ENCODE data around the gene STK35. TPM values are rescaled to one million over a fixed set of nuclear protein-coding genes. Genes with fewer than 3 reads are reported as not detected.

Gene STK35
- polyA plus RNA-seq, 1 donor from 2014 or later = 10.8 TPM

- Histone ChIP-seq H3K4me3 (ENCODE audit: low read length) (no peak overlapping the region), H3K9me3 (ENCODE audit: low read length) (no peaks in the 10 kb centered on the region), H2AFZ (ENCODE audit: low read depth, low read length) (no peak overlapping the region), H3K27me3 (ENCODE audit: insufficient read depth, low read depth, low read length) (no peaks in the 10 kb centered on the region), H3K27ac (ENCODE audit: low read length) (no peak overlapping the region), H3F3A (ENCODE audit: insufficient read depth, low read length, poor library complexity, severe bottlenecking) (no peaks in the 10 kb centered on the region), H3K79me2 (replicated peaks; ENCODE audit: insufficient read depth, low read length) (peaks cover 73% of the 10 kb centered on the region), H4K20me1 (ENCODE audit: insufficient read depth) (no peaks in the 10 kb centered on the region), H3K9me2 (ENCODE audit: insufficient read depth, low read length) (no peaks in the 10 kb centered on the region), H3K9ac (ENCODE audit: low read length) (no peak overlapping the region), H3K36me3 (ENCODE audit: insufficient read depth, low read length) (peaks cover 5% of the 10 kb centered on the region), H3K4me2 (ENCODE audit: low read length) (no peak overlapping the region)
- no peak for TF ChIP-seq MXI1 (conservative IDR thresholded peaks at IDR 0.05; ENCODE audit: poor library complexity, severe bottlenecking)
- TF ChIP-seq EP300 (conservative IDR thresholded peaks at IDR 0.05; ENCODE audit: poor library complexity, severe bottlenecking) = no peak
- TF ChIP-seq, protein P1, sequence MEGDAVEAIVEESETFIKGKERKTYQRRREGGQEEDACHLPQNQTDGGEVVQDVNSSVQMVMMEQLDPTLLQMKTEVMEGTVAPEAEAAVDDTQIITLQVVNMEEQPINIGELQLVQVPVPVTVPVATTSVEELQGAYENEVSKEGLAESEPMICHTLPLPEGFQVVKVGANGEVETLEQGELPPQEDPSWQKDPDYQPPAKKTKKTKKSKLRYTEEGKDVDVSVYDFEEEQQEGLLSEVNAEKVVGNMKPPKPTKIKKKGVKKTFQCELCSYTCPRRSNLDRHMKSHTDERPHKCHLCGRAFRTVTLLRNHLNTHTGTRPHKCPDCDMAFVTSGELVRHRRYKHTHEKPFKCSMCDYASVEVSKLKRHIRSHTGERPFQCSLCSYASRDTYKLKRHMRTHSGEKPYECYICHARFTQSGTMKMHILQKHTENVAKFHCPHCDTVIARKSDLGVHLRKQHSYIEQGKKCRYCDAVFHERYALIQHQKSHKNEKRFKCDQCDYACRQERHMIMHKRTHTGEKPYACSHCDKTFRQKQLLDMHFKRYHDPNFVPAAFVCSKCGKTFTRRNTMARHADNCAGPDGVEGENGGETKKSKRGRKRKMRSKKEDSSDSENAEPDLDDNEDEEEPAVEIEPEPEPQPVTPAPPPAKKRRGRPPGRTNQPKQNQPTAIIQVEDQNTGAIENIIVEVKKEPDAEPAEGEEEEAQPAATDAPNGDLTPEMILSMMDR (IDR thresholded peaks at IDR 0.05; ENCODE audit: poor library complexity, severe bottlenecking) = no peak
- TF ChIP-seq RAD21 (conservative IDR thresholded peaks at IDR 0.05) = no peak
- TF ChIP-seq REST (IDR thresholded peaks at IDR 0.05; ENCODE audit: borderline replicate concordance) = no peak
- TF ChIP-seq TAF1 (IDR thresholded peaks at IDR 0.05; ENCODE audit: low read depth) = no peak
- TF ChIP-seq EZH2 (IDR thresholded peaks at IDR 0.05; ENCODE audit: borderline replicate concordance, insufficient read depth, low read length, poor library complexity, severe bottlenecking) = no peak
- TF ChIP-seq POLR2AphosphoS5 (IDR thresholded peaks at IDR 0.05) = no peak
- TF ChIP-seq SMC3 (conservative IDR thresholded peaks at IDR 0.05; ENCODE audit: poor library complexity) = no peak
Measured at GRCh38 chr20:2114990-2115681, 13.5 kb downstream of the STK35 start.

DNA sequence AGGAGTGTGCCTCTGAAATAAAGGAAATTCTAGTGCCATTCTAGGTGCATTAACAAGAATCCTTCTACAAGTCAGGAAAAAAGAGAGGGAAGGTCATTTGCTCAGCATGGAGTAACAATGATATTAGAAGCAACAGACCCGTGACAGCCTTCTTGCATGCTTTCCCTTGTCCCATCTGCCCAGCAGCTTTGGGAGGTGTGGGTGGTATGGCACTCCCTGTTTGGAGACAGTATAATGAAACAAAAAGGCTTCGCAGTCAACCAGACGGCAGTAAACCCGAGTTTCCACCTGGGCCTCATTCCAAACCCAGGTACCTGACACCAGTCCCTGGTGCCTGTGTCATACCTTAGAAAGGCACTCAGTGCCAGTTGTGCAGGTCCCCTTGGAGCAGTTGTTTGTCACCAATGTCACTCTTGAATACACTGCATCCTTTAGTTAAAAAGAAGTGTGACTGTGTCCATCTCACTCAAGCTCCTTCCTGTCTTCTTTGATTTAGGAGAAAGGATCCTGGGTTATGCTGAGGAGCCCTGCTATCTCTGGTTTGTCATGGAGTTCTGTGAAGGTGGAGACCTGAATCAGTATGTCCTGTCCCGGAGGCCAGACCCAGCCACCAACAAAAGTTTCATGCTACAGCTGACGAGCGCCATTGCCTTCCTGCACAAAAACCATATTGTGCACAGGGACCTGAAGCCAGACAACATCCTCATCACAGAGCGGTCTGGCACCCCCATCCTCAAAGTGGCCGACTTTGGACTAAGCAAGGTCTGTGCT, 14.7 kb downstream of the STK35 start:
- Histone ChIP-seq H2AFZ (ENCODE audit: low read depth, low read length) (no peak overlapping the region), H4K20me1 (ENCODE audit: insufficient read depth) (peaks cover under 1% of the 10 kb centered on the region), H3K79me2 (replicated peaks; ENCODE audit: insufficient read depth, low read length) (peaks cover 72% of the 10 kb centered on the region), H3K9ac (ENCODE audit: low read length) (no peak overlapping the region), H3K27ac (ENCODE audit: low read length) (no peak overlapping the region), H3K4me3 (ENCODE audit: low read length) (no peak overlapping the region), H3K27me3 (ENCODE audit: insufficient read depth, low read depth, low read length) (no peaks in the 10 kb centered on the region), H3F3A (ENCODE audit: insufficient read depth, low read length, poor library complexity, severe bottlenecking) (no peaks in the 10 kb centered on the region), H3K36me3 (ENCODE audit: insufficient read depth, low read length) (peaks cover 5% of the 10 kb centered on the region), H3K4me2 (ENCODE audit: low read length) (no peak overlapping the region), H3K9me2 (ENCODE audit: insufficient read depth, low read length) (no peaks in the 10 kb centered on the region), H3K9me3 (ENCODE audit: low read length) (no peaks in the 10 kb centered on the region)
- TF ChIP-seq, protein P1 (IDR thresholded peaks at IDR 0.05; ENCODE audit: poor library complexity, severe bottlenecking) = no peak
- TF ChIP-seq TAF1 (IDR thresholded peaks at IDR 0.05; ENCODE audit: low read depth) (no peak), RAD21 (conservative IDR thresholded peaks at IDR 0.05) (no peak), POLR2AphosphoS5 (IDR thresholded peaks at IDR 0.05) (no peak), EZH2 (IDR thresholded peaks at IDR 0.05; ENCODE audit: borderline replicate concordance, insufficient read depth, low read length, poor library complexity, severe bottlenecking) (no peak), EP300 (conservative IDR thresholded peaks at IDR 0.05; ENCODE audit: poor library complexity, severe bottlenecking) (no peak), SMC3 (conservative IDR thresholded peaks at IDR 0.05; ENCODE audit: poor library complexity) (no peak), MXI1 (conservative IDR thresholded peaks at IDR 0.05; ENCODE audit: poor library complexity, severe bottlenecking) (no peak), REST (IDR thresholded peaks at IDR 0.05; ENCODE audit: borderline replicate concordance) (no peak)

Data from neural cell (in vitro differentiated cells).